Heart left ventricle (tissue), 16 donors: ENCODE data around the gene CBFA2T3. TPM values are rescaled to one million over a fixed set of nuclear protein-coding genes. Genes with fewer than 3 reads are reported as not detected.

Experiments
- ATAC-seq, 4 donors: fragments of 200-7000 bp; cut with Tn5 transposase; one replicate each; pipeline ENCODE4 v1.9.1; 2020 to 2022; ENCODE audit warnings: moderate library complexity in 4 of 4, mild to moderate bottlenecking in 3 of 4, moderate number of reproducible peaks in 1 of 4
- DNase-seq, 5 donors: peaks; one replicate each; pipeline ENCODE4 v3.0.0-alpha.2; 2020
- H3K27ac ChIP-seq, 12 donors: fragments of 200-600 bp; sonication (generic) in 4 of 12; one replicate each; pipeline versions ENCODE4 v1.5.0 to v1.8.0; 2016 to 2022; ENCODE audit warnings: mild to moderate bottlenecking in 2 of 12
- H3K27me3 ChIP-seq, 9 donors: fragments of 200-600 bp; sonication (generic) in 2 of 9; one replicate each; pipeline versions ENCODE4 v1.5.1 to v1.8.0; 2016 to 2022; ENCODE audit warnings: mild to moderate bottlenecking in 3 of 9
- H3K36me3 ChIP-seq, 9 donors: fragments of 200-600 bp; sonication (generic) in 2 of 9; one replicate each; pipeline versions ENCODE4 v1.5.0 to v1.8.0; 2018 to 2022; ENCODE audit warnings: mild to moderate bottlenecking in 2 of 9
- H3K4me1 ChIP-seq, 12 donors: fragments of 200-600 bp; sonication (generic) in 4 of 12; one replicate each; pipeline versions ENCODE4 v1.5.0 to v1.8.0; 2016 to 2022; ENCODE audit warnings: mild to moderate bottlenecking in 3 of 12
- H3K4me3 ChIP-seq, 12 donors: fragments of 200-600 bp; sonication (generic) in 4 of 12; one replicate each; pipeline versions ENCODE4 v1.5.0 to v1.8.0; 2017 to 2022; ENCODE audit warnings: mild to moderate bottlenecking in 9 of 12, moderate library complexity in 4 of 12
- H3K9me3 ChIP-seq, 12 donors: fragments of 200-600 bp; sonication (generic) in 4 of 12; one replicate each; pipeline versions ENCODE4 v1.5.0 to v1.8.0; 2016 to 2022; ENCODE audit warnings: mild to moderate bottlenecking in 1 of 12
- POLR2A ChIP-seq, 2 donors: fragments of 450-650 bp; IDR thresholded peaks; one replicate each; pipeline ENCODE4 v1.6.1; 2017; ENCODE audit warnings: antibody characterized with exemption in 2 of 2, mild to moderate bottlenecking in 2 of 2, moderate library complexity in 2 of 2
- WGBS, 4 donors: extraction: QIAGEN DNeasy Blood & Tissue Kit in 2 of 4; methylation state at CpG; one replicate each; pipeline versions ENCODE4 v1.1.5 to v1.1.7; 2013 to 2018; 5-methylcytosine and 5-hydroxymethylcytosine counted together
- intact Hi-C, 10 donors: fragments of 100-400 bp; cut with DNase I; formaldehyde crosslinking; loops; one replicate each; pipeline versions ENCODE4 v1.11.1 to v1.14.2; 2022
- polyA plus RNA-seq, 2 donors: library from polyadenylated mRNA; stranded (reverse); fragments of 200-250 nt; gene quantifications; one replicate each; pipeline ENCODE4 v1.2.3, GENCODE V29; 2013
- total RNA-seq, 9 donors: library from RNA; depleted of rRNA in 2 of 9; stranded (reverse); fragments of >200 nt in 2 of 9; fragmentation: NEBNext Ultra II Directional in 3 of 9; extraction: Animal tissue kit (Norgen Biotek cat#: 25700) in 3 of 9; gene quantifications; one replicate each; pipeline versions ENCODE4 v1.1.0 to v1.2.4, GENCODE V29; 2016 to 2023
- TF ChIP-seq, protein P1 (sequence below), 12 donors: fragments of 200-600 bp; sonication (generic) in 4 of 12; IDR thresholded peaks; one replicate each; pipeline versions ENCODE4 v1.5.0 to v1.8.0; 2018 to 2022; ENCODE audit warnings: antibody characterized with exemption in 12 of 12, mild to moderate bottlenecking in 5 of 12
- donor health status: ischemic (EF 13 %, LVEDD 7.1; RV severe dilation, severe dysfunction).
- donor health status: healthy with polysubstance abuse.
- donor health status: DM: no; HTN: yes; CAD: no.
- donor health status: DM: no; HTN: no; CAD: no.
- donor health status: ischemic (EF 25% LVEDD 6.9; RV normal size, moderate dysfunction).
- donor health status: ischemic (EF 25% LVEDD 5.7; RV mildly dilated, moderate dysfunction).
- donor health status: healthy.
- donor health status: DM: yes; HTN: yes; CAD: no.
- donor health status: ischemic (EF 35%, LVEDD 5.7; RV mildly dilated, moderate dysfunction).
- donor health status: nonischemic (EF 11% LVEDD 7.7; RV severe dilation, severe dysfunction).
- donor health status: DM: yes; HTN: yes; CAD: no.
- donor health status: PGD.
- donor health status: ischemic (EF 29% LVEDD 5.4; RV normal size, mild dysfunction).
- donor health status: nonischemic (EF 23%, LVEDD 6.1; RV moderate dilation, normal function).

Gene CBFA2T3
- total and polyA plus RNA-seq, 11 donors: 5.0 to 12.0 (median 5.8) TPM

DNA sequence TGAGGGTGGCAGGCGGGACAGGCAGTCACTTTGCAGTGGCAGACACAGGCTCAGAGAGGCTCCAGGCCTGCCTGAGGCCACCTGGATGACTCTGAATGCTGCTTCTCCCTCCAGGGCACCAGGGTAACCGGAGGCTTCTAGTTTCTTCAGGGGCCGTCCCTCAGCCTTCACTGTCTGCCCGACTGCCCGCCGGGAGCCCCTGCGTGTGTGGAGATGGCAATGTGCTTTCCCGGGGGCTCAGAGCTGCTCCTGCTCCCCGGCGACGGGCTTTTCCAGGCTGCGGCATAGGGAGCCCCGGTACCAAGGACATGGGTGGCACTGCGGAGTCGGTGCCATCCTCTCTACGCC is 51.5 kb downstream of the CBFA2T3 start:
- WGBS, 4 donors: 79 to 92% (median 85%) methylated on average over 13 to 16 of the region's 16 CpGs
- intact Hi-C loops: no loop called here
- no peak for ATAC-seq
- Histone ChIP-seq H3K9me3 (no peaks in the 10 kb centered on the region), H3K4me1 (peaks cover 10 to 57% (median 45%) of the 10 kb centered on the region in 12 donors), H3K27me3 (peaks cover 0 to 3% (median 0%) of the 10 kb centered on the region in 9 donors), H3K4me3 (no peak overlapping the region), H3K27ac (peak overlapping the region in 3 of 12 donors; percentile 11 to 62 (median 38)), H3K36me3 (no peaks in the 10 kb centered on the region)
- TF ChIP-seq, protein P1, sequence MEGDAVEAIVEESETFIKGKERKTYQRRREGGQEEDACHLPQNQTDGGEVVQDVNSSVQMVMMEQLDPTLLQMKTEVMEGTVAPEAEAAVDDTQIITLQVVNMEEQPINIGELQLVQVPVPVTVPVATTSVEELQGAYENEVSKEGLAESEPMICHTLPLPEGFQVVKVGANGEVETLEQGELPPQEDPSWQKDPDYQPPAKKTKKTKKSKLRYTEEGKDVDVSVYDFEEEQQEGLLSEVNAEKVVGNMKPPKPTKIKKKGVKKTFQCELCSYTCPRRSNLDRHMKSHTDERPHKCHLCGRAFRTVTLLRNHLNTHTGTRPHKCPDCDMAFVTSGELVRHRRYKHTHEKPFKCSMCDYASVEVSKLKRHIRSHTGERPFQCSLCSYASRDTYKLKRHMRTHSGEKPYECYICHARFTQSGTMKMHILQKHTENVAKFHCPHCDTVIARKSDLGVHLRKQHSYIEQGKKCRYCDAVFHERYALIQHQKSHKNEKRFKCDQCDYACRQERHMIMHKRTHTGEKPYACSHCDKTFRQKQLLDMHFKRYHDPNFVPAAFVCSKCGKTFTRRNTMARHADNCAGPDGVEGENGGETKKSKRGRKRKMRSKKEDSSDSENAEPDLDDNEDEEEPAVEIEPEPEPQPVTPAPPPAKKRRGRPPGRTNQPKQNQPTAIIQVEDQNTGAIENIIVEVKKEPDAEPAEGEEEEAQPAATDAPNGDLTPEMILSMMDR (IDR thresholded peaks at IDR 0.05): peak in 1 of 12 donors; percentile 1
- TF ChIP-seq POLR2A (IDR thresholded peaks at IDR 0.05): no peak
- DNase-seq: no peak

- Histone ChIP-seq H3K4me1 (peaks cover 10 to 62% (median 50%) of the 10 kb centered on the region in 12 donors), H3K4me3 (no peak overlapping the region), H3K9me3 (no peaks in the 10 kb centered on the region), H3K36me3 (no peaks in the 10 kb centered on the region), H3K27ac (peak overlapping the region in 5 of 12 donors; percentile 11 to 87 (median 38)), H3K27me3 (peaks cover 0 to 3% (median 0%) of the 10 kb centered on the region in 9 donors)
- ATAC-seq (peak in 3 of 4 donors; percentile 15 to 56 (median 39)), DNase-seq (peak in 2 of 5 donors; percentile 50 to 75)
- WGBS, 4 donors: 39 to 56% (median 50%) methylated on average over 7 to 30 of the region's 30 CpGs
- intact Hi-C loops: loop anchor here in 3 of 10 donors (5.0 kb wide), 1 partner anchor 38 kb away; no protein-coding TSS in a partner anchor
- TF ChIP-seq, protein P1 (IDR thresholded peaks at IDR 0.05): peak in 7 of 12 donors; percentile 11 to 44 (median 32)
- TF ChIP-seq POLR2A (IDR thresholded peaks at IDR 0.05): no peak
Observed at GRCh38 chr16:88924834-88925539, 52.0 kb downstream of the CBFA2T3 start.

GRCh38 chr16:88923926-88924833 is 52.8 kb downstream of the CBFA2T3 start:
- intact Hi-C loops: loop anchor here in 3 of 10 donors (2.0 to 5.0 kb wide), 2 partner anchors 15 to 37 kb away; no protein-coding TSS in a partner anchor
- no peaks in the 10 kb centered on the region for H3K36me3 ChIP-seq
- peak overlapping the region in 6 of 12 donors; percentile 5 to 90 (median 81) for H3K27ac ChIP-seq
- WGBS, 4 donors: 71 to 83% (median 78%) methylated on average over 21 to 37 of the region's 37 CpGs
- peaks cover 10 to 70% (median 53%) of the 10 kb centered on the region in 12 donors for H3K4me1 ChIP-seq
- no peaks in the 10 kb centered on the region for H3K9me3 ChIP-seq
- peaks cover 0 to 3% (median 0%) of the 10 kb centered on the region in 9 donors for H3K27me3 ChIP-seq
- no peak for DNase-seq
- no peak for ATAC-seq
- TF ChIP-seq, protein P1 (IDR thresholded peaks at IDR 0.05): no peak
- TF ChIP-seq POLR2A (IDR thresholded peaks at IDR 0.05): no peak
- H3K4me3 ChIP-seq: no peak overlapping the region
